Measurements from ENCODE around the gene DNAJC30. TPM values are rescaled to one million over a fixed set of nuclear protein-coding genes. Genes with fewer than 3 reads are reported as not detected.
A peak's percentile ranks its signal among the peaks of the same experiment; 100 is the strongest.

Gene DNAJC30
- total RNA-seq, 4 donors from 2014 or later = 2.7 to 8.4 (median 6.3) TPM

- no peak overlapping the region for H3K27ac ChIP-seq
- no peak for DNase-seq (ENCODE audit: low spot score in 2 of 2)
- no peak overlapping the region for H3K4me3 ChIP-seq
- H3K9me3 ChIP-seq = no peaks in the 10 kb centered on the region
- TF ChIP-seq POLR2A (IDR thresholded peaks at IDR 0.05) (no peak), CTCF (IDR thresholded peaks at IDR 0.05) (no peak)
- H3K4me1 ChIP-seq = peaks cover 0 to 12% (median 0%) of the 10 kb centered on the region in 4 donors
- H3K27me3 ChIP-seq = no peaks in the 10 kb centered on the region
- 92 to 95% methylated on average over 8 of the region's 8 CpGs for WGBS, 2 donors
- peaks cover 6 to 69% (median 6%) of the 10 kb centered on the region in 3 donors for H3K36me3 ChIP-seq
Measured at GRCh38 chr7:73688288-73688687, 5.0 kb upstream of the DNAJC30 start.

GRCh38 chr7:73685311-73685710 is 2.1 kb upstream of the DNAJC30 start:
- TF ChIP-seq POLR2A (IDR thresholded peaks at IDR 0.05) (no peak), EP300 (IDR thresholded peaks at IDR 0.05) (no peak), CTCF (IDR thresholded peaks at IDR 0.05) (no peak)
- no peaks in the 10 kb centered on the region for H3K27me3 ChIP-seq
- H3K36me3 ChIP-seq = peaks cover 0 to 54% (median 0%) of the 10 kb centered on the region in 3 donors
- WGBS, 2 donors = 95 to 97% methylated on average over 18 of the region's 18 CpGs
- H3K9me3 ChIP-seq = no peaks in the 10 kb centered on the region
- H3K4me1 ChIP-seq = peaks cover 7 to 37% (median 14%) of the 10 kb centered on the region in 4 donors
- DNase-seq (ENCODE audit: low spot score in 2 of 2) = no peak
- H3K27ac ChIP-seq = no peak overlapping the region
- no peak overlapping the region for H3K4me3 ChIP-seq

- Histone ChIP-seq H3K9me3 (no peaks in the 10 kb centered on the region), H3K27ac (peak overlapping the region; percentile 46 to 88 (median 82)), H3K4me1 (peaks cover 7 to 45% (median 14%) of the 10 kb centered on the region in 4 donors), H3K36me3 (peaks cover 0 to 54% (median 0%) of the 10 kb centered on the region in 3 donors), H3K27me3 (no peaks in the 10 kb centered on the region), H3K4me3 (peak overlapping the region; percentile 63 to 95 (median 78))
- DNase-seq (ENCODE audit: low spot score in 2 of 2) = no peak
- WGBS, 2 donors = 25 to 33% methylated on average over 55 to 58 of the region's 58 CpGs
- TF ChIP-seq EP300 (IDR thresholded peaks at IDR 0.05) (no peak), CTCF (IDR thresholded peaks at IDR 0.05) (no peak), POLR2A (IDR thresholded peaks at IDR 0.05) (no peak)
Measured at GRCh38 chr7:73683788-73684693, 788 bp upstream of the DNAJC30 start.

GRCh38 chr7:73682745-73683055 is 553 bp downstream of the DNAJC30 start:
- peak overlapping the region; percentile 2 to 88 (median 82) for H3K27ac ChIP-seq
- H3K27me3 ChIP-seq = no peaks in the 10 kb centered on the region
- TF ChIP-seq EP300 (IDR thresholded peaks at IDR 0.05) (no peak), CTCF (IDR thresholded peaks at IDR 0.05) (no peak), POLR2A (IDR thresholded peaks at IDR 0.05) (no peak)
- no peak for DNase-seq (ENCODE audit: low spot score in 2 of 2)
- peak overlapping the region; percentile 63 to 95 (median 78) for H3K4me3 ChIP-seq
- WGBS, 2 donors = 0 to 1% methylated on average over 26 to 32 of the region's 33 CpGs
- peaks cover 7 to 45% (median 14%) of the 10 kb centered on the region in 4 donors for H3K4me1 ChIP-seq
- peaks cover 0 to 54% (median 9%) of the 10 kb centered on the region in 3 donors for H3K36me3 ChIP-seq
- H3K9me3 ChIP-seq = no peaks in the 10 kb centered on the region

- H3K4me3 ChIP-seq = no peak overlapping the region
- no peaks in the 10 kb centered on the region for H3K9me3 ChIP-seq
- TF ChIP-seq CTCF (IDR thresholded peaks at IDR 0.05) = no peak
- TF ChIP-seq POLR2A (IDR thresholded peaks at IDR 0.05) = no peak
- no peak for TF ChIP-seq EP300 (IDR thresholded peaks at IDR 0.05)
- no peak for DNase-seq (ENCODE audit: low spot score in 2 of 2)
- H3K27ac ChIP-seq = no peak overlapping the region
- no peaks in the 10 kb centered on the region for H3K27me3 ChIP-seq
- WGBS, 2 donors = 81 to 83% methylated on average over 8 of the region's 8 CpGs
- peaks cover 7 to 45% (median 14%) of the 10 kb centered on the region in 4 donors for H3K4me1 ChIP-seq
- peaks cover 0 to 49% (median 10%) of the 10 kb centered on the region in 3 donors for H3K36me3 ChIP-seq
Measured at GRCh38 chr7:73681031-73681430, 2.2 kb downstream of the DNAJC30 start.

All from tibial nerve (tissue), 4 donors.